Measurements from ENCODE around the gene VSX2. TPM values are rescaled to one million over a fixed set of nuclear protein-coding genes. Genes with fewer than 3 reads are reported as not detected.

Gene VSX2
- total RNA-seq, 2 experiments from 2014 or later, result not detected

DNA sequence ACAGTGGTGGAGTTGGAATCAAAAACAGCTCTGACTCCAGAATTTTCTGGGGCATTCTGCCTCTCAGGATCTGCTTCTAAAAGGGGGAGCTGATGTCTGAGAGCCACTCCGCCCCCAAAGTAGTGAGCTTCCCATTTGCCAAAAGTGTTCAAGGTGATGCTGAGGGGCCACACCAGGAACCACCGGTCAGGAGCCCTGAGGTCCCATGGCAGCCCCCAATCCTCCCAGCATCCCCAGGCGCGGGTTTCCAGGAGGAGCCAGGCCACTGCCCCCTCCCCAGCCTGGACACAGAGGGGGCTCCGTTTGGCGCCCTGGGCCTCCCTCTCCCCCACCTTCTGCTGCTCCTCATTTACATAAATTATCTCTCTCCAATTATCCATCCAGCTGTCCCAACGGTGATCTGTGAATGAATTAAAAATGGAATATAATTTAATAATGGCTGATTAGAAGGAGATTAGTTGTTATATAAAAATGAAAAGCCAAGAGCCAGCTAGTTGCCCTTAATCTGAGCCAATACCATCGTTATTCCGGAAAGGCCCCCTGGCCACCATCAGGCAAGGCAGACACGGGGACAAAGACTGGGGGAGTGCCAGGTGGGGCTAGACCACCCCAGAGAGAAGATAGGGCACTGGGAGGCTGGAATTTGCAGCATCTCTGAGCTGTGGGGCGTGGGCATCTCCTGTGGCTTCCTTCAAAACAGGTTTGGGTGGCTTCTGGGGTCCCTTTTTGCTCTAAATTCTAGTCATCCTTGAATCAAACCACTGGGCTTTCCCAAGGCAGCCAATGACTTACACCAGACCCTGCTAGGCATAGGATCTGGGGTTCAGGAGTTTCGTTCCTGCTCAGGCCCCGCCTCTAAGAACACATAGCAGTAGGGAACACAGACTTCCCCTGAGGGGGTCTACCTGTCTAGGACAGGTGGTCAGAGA lies 19.7 kb upstream of the VSX2 start:
- CTCF ChIA-PET, result interaction anchor here (0.7 to 2.2 kb wide), 4 partner anchors 21 to 32 kb away, joined by 3 to 9 read pairs (median 6); no protein-coding TSS in a partner anchor
- POLR2A ChIA-PET, result no interaction called here

DNA sequence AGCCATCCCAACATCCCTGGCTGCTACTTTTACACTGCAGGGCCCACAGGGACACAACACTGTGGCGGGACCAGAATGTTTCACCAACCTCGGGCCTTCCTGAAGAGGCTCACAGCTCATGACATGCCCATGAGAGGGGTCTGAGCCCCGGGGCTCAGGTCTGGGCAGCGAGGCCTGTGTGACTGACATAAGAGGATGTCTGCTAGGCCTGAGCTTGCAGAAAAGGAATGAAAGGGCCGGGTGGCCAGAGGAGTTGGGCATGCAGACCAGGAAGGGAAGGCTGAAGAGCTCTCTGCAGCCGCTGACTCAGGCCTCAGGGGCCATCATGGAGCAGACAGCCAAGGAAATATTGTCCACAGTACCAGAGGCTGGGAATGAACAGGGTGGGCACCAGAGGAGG lies 18.3 kb upstream of the VSX2 start:
- ChIA-PET POLR2A (no interaction called here), CTCF (interaction anchor here (0.8 to 2.2 kb wide), 3 partner anchors 11 to 44 kb away, joined by 3 to 8 read pairs (median 3); no protein-coding TSS in a partner anchor)

DNA sequence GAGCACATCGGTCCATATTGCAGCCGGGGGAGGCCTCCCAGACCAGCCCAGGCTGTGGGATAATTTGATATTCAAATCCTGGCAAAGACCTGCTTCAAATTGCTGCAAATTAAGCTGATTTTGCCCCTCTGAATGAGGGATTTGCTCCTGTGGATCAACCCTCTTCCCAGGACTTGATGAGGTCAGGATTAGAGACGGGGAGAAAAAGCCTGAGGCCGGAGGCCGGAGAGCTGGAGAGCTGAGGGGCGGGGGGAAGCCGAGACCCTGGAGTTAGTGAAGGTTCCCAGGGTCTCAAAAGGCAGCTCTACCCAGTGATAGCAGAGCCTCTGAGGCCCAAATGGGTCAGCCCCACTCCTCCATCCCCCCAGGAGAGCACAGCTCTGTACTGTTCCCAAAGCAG lies 17.5 kb upstream of the VSX2 start:
- ChIA-PET CTCF (interaction anchor here (1.2 to 2.2 kb wide), 2 partner anchors 30 to 109 kb away, joined by 3 to 8 read pairs; no protein-coding TSS in a partner anchor), POLR2A (no interaction called here)

DNA sequence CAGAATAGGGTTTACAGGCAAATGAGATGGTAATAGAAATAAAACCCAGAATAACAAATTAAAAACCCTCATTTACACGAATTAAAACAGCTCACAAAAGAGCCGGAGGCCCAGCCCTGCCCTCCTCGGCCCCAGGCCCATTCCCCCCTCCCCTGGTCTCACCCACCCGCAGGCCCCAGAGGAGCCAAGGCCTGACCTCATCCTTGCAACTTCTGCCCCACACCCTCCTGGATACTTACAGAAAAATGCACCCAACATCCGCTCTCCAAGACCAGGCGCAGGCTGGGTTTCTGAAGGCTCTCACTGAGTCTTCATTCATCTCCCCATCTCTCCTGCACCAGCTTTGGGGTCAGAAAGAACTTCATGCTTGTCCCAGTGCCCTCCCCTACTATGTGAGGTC lies 16.2 kb upstream of the VSX2 start:
- ChIA-PET CTCF (interaction anchor here (0.5 kb wide), 1 partner anchor 34 kb away, joined by 3 read pairs; no protein-coding TSS in a partner anchor), POLR2A (interaction anchor here (0.6 kb wide), 1 partner anchor 59 kb away, joined by 3 read pairs; no protein-coding TSS in a partner anchor)

DNA sequence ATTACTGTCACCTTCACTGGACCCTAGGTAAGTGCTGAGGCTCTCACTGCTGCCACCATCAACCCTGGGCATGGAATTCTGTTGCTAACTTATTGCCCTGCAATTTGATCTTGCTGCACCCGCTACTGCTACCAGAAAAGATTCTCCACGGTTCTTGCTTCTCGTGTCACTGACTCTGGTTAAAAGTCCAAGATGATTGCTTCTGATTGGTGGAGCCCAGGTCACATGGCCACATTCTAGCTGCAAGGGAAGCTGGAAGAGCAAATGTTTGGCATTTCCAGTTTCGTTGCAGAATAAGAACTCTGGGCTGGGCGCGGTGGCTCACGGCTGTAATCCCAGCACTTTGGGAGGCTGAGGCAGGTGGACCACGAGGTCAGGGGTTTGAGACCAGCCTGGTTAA lies 7.5 kb upstream of the VSX2 start:
- POLR2A ChIA-PET, result no interaction called here
- CTCF ChIA-PET, result no interaction called here

DNA sequence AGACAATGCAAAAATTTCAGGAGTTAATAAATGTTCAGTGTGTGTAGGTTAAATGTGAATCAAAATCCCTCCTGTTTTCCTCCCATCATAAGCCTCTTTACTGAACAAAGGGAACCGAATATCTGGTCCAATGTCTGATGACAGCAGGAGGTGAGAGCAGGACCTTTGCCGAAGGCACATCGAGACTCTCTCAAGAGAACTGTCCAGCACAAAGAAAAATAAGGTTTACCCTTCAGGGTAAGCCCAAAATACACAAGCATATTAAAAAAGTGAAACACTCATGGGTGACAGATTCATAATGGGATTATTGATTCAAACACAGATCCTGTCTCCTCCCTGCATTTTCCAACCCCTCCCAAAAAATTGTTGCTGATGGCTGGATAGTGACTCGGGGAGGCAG lies 4.2 kb upstream of the VSX2 start:
- ChIA-PET POLR2A (no interaction called here), CTCF (no interaction called here)

DNA sequence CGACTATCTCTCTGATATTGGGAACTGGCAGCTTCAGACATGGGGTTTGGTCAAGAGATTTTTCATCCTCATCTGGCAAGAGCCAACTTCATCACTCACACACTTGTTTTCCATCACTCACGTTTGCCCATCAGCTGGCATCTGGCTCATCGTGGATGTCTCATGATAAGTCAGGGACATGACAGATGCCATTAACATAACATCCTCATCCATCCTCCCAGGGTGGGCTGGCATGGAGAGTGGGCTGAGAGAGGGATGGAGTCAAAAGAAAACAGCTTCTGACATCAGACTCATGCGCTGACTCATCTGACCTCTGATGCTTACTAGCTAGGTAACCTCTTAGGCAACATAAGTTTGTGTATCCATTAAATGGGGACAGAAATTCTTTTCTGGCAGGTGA lies 1.8 kb upstream of the VSX2 start:
- POLR2A ChIA-PET, result interaction anchor here (0.5 kb wide), 1 partner anchor 53 kb away, joined by 4 read pairs; no protein-coding TSS in a partner anchor
- CTCF ChIA-PET, result no interaction called here

DNA sequence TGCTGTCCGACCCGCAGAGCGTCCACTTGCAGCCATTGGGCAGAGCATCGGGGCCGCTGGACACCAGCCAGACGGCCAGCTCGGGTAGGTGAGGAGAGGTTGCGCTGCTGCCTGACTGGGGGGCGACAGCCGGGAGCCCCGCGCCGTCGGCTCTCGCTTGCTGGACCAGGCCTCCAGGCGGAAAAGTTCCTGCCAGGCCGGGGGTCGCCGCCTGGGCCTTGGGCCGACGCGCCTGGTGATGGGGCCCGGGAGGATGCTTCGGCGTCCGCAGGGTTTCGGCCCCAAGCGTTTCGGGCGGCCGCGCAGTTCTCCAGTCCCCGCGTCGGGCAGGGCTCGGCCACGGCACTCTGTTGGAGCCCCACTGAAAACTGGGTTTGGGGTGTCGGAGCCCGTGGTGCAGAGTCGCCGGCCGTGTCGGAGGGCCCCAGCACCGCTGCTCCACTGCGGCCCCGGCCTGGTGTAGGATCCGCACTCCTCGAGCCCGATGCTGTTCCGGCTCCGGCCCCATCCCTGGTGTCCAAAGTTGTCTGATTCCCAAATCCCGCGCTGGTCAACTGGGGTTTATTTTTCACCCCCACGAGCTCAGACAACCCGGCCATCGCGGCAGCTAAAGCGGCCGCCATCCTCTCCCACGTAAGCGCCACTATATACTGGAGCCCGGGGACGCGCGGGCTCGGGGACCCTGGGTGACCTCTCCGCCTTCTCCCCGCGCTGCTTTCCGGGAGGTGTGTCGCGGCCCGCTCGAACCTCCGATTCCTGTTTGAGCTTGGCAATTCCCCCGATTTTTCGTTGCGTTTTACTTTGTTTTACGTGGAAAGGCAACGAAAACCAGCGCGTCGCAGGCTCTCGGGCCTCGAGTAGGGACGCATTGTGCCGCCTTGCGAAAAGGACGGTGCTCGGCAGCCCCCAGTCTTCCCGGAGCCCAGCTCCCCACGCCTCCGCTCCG lies 872 bp downstream of the VSX2 start:
- CTCF ChIA-PET, result interaction anchor here (0.8 to 1.5 kb wide), 2 partner anchors 15 to 21 kb away, joined by 3 read pairs; no protein-coding TSS in a partner anchor
- POLR2A ChIA-PET, result no interaction called here

DNA sequence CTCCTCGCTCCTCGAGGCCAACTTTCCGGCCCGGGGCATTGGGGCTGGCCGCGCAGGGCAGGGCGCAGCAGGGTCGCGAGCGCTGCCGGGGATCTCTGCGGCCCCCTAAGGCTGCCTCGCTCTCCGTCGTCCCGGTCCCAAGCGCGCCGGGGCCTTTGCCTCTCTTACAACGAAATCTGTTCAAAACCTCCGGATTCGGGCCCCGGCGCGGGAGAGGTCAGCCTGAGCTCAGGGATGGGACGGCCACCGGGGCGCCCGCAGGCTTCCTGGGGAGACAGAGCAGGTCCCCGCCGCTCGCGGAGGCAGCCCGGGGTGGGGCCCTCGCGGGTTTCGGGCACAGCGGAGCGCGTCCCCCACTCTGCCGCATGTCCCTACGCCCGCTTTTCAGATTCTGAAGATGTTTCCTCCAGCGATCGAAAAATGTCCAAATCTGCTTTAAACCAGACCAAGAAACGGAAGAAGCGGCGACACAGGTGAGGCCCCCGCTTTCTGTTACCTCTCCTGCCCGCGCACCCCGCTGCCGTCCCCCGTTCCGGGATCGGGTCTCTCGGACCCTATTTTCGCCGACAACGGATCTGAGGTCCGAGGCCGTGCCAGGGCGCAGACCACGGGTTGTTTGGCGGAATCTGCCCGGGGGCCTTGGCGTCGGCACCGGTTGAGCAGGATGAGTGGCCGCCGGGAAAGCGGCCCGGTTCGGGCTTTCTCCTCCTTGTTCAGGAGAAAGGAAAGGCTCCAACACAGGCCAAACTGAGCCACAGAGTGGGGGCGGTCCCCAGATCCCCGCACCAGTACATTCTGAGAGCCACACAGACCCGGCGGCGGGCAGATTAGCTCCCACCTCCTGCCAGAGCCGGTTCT lies 1.8 kb downstream of the VSX2 start:
- POLR2A ChIA-PET, result no interaction called here
- CTCF ChIA-PET, result interaction anchor here (0.8 to 1.5 kb wide), 2 partner anchors 14 to 22 kb away, joined by 3 read pairs; no protein-coding TSS in a partner anchor

DNA sequence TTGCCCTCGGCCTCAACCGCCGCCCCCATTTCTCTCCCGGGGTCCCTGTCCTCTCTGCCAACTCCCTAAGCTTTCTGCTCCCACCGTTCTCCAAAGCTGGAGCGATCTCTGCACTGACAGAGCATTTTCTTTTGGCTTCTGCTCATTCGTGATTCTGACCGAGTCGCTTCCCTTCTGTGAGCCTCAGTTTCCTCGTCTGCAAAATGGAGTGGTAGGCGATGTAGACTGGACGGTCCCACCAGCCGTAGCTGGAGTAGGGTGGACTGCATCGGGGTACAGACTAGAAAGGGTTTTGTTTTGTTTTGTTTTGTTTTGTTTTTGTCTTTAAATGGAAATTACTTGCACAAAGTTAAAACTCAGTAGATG lies 2.4 kb downstream of the VSX2 start:
- ChIA-PET POLR2A (no interaction called here), CTCF (interaction anchor here (0.6 kb wide), 1 partner anchor 227 kb away, joined by 4 read pairs; no protein-coding TSS in a partner anchor)

DNA sequence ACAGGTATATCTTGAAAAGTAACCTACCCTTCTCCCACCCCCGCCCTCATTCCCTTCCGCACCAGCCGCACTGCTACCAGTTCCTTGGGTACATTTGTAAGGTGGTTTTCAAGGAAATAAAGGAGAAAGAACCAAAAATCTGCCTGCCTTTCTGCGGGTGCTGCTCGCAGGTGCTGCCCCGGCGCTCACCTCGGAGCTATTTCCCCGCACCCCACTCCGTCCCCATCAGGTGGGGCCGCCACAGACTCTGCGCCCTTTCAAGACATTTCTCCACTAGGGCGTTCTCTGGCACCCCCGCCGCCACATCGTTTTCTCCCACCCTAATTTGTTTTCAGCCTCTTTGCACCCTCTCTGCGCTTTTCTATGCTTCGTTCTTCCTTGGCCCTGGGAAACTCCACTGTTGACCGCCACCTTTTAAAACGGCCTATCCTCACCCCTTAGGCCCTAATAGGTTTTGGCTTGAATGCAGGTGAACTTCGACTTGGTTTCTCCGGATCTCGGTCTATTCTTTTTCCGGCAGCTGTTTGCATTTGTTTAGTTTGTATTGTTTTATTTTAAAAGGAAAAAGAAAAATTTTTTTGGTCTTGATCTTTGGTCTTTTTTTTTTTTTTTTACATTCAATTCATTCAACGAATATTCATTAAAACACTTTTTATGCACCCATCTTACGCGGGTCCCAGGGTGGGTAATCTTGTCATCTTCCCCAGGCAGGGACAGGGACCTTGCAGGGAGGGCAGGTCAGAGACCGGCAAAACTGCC lies 3.0 kb downstream of the VSX2 start:
- ChIA-PET CTCF (interaction anchor here (0.6 to 1.4 kb wide), 4 partner anchors 15 to 519 kb away, joined by 3 to 4 read pairs (median 4); no protein-coding TSS in a partner anchor), POLR2A (no interaction called here)

DNA sequence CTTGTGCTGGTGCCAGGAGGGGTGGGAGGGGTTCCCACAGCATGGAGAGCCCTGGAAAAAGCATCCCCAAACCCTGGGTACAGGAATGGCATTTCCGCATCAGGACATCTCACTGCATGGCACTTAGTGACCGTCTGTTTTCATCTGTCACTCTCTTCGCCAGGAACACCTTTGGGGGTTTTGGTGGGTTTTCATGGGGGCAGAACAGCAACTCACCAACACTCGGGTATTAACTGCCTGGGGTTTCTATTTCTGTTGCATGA lies 3.5 kb downstream of the VSX2 start:
- POLR2A ChIA-PET, result no interaction called here
- CTCF ChIA-PET, result interaction anchor here (1.1 to 1.4 kb wide), 2 partner anchors 14 to 24 kb away, joined by 3 to 4 read pairs; no protein-coding TSS in a partner anchor

DNA sequence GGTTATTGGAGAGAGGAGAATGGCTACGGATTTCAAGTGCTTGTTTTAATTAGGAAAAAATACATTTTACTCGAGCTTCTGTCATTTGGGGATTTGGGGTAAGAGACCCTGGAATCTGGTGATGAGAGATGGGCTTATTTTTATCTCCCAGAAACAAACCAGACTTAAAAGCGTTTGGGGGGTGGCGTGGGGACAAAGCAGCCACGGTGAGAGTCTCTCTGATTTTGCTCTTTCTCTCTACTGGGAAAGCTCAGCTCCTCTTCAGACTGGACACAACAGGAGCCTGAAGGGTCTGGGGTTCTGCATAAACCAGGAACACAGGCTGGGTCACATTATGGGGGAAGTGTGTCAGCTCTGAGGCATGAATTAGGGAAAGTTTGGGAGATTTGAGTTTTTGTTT lies 3.8 kb downstream of the VSX2 start:
- CTCF ChIA-PET, result interaction anchor here (1.1 to 1.4 kb wide), 2 partner anchors 14 to 24 kb away, joined by 3 to 4 read pairs; no protein-coding TSS in a partner anchor
- POLR2A ChIA-PET, result no interaction called here

DNA sequence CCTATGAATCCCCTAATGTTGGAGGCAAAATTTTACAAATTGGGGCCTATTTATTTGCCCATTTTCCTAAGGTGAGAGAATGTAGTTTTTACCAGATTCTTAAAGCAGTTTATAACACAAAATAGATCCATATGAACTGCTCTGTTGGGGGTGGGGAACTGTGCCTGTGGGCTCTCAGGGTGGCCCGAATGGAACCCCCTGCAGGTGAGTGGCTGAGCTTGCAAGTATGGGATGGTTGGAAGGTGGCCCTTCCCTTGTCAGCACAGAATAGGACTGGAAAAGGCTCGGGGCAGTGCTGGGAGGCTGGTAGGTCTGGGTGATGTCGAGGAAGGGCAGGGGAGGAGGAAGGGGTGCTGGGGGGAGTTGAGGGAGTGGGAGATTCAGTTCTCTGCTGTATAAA lies 4.9 kb downstream of the VSX2 start:
- ChIA-PET POLR2A (no interaction called here), CTCF (no interaction called here)

DNA sequence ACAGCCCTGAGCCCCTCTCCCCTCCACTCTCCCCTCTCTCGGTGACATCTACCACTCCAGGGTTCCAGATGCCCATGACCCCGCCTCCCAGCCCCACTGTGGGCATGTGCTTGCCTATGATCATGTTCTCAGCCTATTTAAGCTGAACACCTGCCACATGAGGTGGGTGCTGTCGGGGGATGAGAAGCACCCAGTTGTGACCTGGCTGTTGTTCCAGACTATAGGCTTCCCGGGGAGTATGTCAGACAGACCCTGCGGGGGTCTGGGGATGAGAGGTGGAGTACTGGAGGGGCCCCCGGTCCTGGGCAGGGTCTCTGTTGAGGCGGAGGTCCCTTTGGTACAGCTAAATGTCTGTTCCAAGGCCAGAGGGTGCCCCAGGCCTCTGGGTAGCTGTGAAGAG lies 6.0 kb downstream of the VSX2 start:
- CTCF ChIA-PET, result interaction anchor here (1.9 kb wide), 1 partner anchor 12 kb away, joined by 6 read pairs; no protein-coding TSS in a partner anchor
- POLR2A ChIA-PET, result no interaction called here

DNA sequence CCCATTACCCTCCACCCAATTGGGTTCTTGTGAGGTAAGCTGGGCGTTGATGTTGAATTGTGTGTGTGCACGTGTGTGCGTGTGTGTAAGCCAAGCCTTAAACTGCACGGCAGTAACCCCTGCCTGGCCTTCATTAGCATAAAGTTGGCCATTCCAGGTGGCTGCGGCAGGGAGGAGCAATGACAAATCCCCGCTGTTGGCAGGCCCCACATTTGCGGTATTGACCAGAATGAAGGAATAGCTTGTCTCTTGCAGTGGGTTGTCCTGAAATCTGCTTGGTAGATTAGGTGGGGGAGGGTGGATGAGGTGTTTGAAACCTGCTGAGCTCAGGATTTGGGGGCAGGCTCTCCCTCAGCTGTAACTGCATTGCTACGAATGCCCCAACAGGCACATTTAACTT lies 7.3 kb downstream of the VSX2 start:
- POLR2A ChIA-PET, result no interaction called here
- CTCF ChIA-PET, result interaction anchor here (1.9 to 2.2 kb wide), 2 partner anchors 10 to 134 kb away, joined by 6 read pairs; no protein-coding TSS in a partner anchor

DNA sequence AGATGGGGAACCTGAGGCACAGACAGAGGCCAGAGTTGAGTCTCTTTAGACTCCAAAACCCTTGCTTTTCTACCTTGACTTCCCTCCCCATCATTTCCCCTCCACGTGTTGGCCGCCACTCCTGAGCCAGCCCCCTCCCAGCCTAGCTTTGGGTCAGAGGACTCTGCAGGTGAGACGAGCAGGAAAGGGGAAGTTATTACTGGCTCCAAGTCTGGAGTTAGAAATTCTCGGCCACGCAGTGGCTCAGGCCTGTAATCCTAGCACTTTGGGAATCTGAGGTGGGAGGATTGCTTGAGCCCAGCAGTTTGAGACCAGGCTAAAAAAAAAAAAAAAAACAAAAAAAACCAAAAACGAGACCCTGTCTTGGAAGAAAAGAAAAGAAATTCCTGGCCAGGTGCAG lies 8.8 kb downstream of the VSX2 start:
- CTCF ChIA-PET, result interaction anchor here (0.7 to 2.2 kb wide), 4 partner anchors 9 to 1044 kb away, joined by 3 to 6 read pairs (median 4); no protein-coding TSS in a partner anchor

More for the DNA sequence above, 8.8 kb downstream of the VSX2 start:
- POLR2A ChIA-PET, result no interaction called here

All from activated CD8-positive, alpha-beta memory T cell treated with anti-CD3 and anti-CD28 coated beads for 36 hours (primary cell).